Muscle layer of colon (tissue), 2 donors: ENCODE measurements around the gene MGAT3.

ENCODE experiments used
- H3K27ac ChIP-seq: one replicate; pipeline ENCODE4 v1.7.0; 2013; ENCODE audit warnings: low read depth, mild to moderate bottlenecking, low read length, moderate library complexity
- H3K27me3 ChIP-seq, 2 donors: one replicate each; pipeline ENCODE4 v1.7.0; 2013; ENCODE audit warnings: low read length in 2 of 2, mild to moderate bottlenecking in 2 of 2; ENCODE audit not compliant: insufficient read depth in 2 of 2, control insufficient read depth in 1 of 2
- H3K36me3 ChIP-seq: one replicate; pipeline ENCODE4 v1.7.0; 2013; ENCODE audit warnings: mild to moderate bottlenecking, low read length; ENCODE audit not compliant: insufficient read depth
- H3K4me1 ChIP-seq: one replicate; pipeline ENCODE4 v1.7.0; 2013; ENCODE audit warnings: mild to moderate bottlenecking, low read length; ENCODE audit not compliant: insufficient read depth
- H3K4me3 ChIP-seq, 2 donors: one replicate each; pipeline ENCODE4 v1.7.0; 2013; ENCODE audit warnings: low read length in 2 of 2, low read depth in 1 of 2, mild to moderate bottlenecking in 1 of 2, moderate library complexity in 1 of 2
- H3K9ac ChIP-seq: one replicate; pipeline ENCODE4 v1.7.0; 2013; ENCODE audit warnings: low read length
- H3K9me3 ChIP-seq: one replicate; pipeline ENCODE4 v1.7.0; 2013; ENCODE audit warnings: mild to moderate bottlenecking, low read length
- donor health status: abdominal sarcoma.
- donor health status: Adenocarcinoma of cecum.

MGAT3 gene

GRCh38 chr22:39439170-39439569 lies 17.6 kb upstream of the MGAT3 start:
- Histone ChIP-seq H3K9me3 (no peaks in the 10 kb centered on the region), H3K27me3 (peaks cover 0 to 14% of the 10 kb centered on the region in 2 donors), H3K4me1 (peaks cover 9% of the 10 kb centered on the region), H3K4me3 (no peak overlapping the region), H3K27ac (no peak overlapping the region), H3K9ac (no peak overlapping the region), H3K36me3 (no peaks in the 10 kb centered on the region)

GRCh38 chr22:39443398-39443797 lies 13.4 kb upstream of the MGAT3 start:
- Histone ChIP-seq H3K4me1 (no peaks in the 10 kb centered on the region), H3K36me3 (no peaks in the 10 kb centered on the region), H3K4me3 (no peak overlapping the region), H3K27me3 (peaks cover 0 to 21% of the 10 kb centered on the region in 2 donors), H3K9me3 (no peaks in the 10 kb centered on the region), H3K27ac (no peak overlapping the region), H3K9ac (no peak overlapping the region)

- Histone ChIP-seq H3K27me3 (peaks cover 0 to 15% of the 10 kb centered on the region in 2 donors), H3K4me3 (no peak overlapping the region), H3K27ac (no peak overlapping the region), H3K4me1 (no peaks in the 10 kb centered on the region), H3K9me3 (no peaks in the 10 kb centered on the region), H3K36me3 (no peaks in the 10 kb centered on the region), H3K9ac (no peak overlapping the region)
Measured at GRCh38 chr22:39444247-39444800, 12.5 kb upstream of the MGAT3 start.

- Histone ChIP-seq H3K9me3 (no peaks in the 10 kb centered on the region), H3K36me3 (no peaks in the 10 kb centered on the region), H3K4me1 (no peaks in the 10 kb centered on the region), H3K4me3 (no peak overlapping the region), H3K27me3 (peaks cover 0 to 15% of the 10 kb centered on the region in 2 donors), H3K27ac (no peak overlapping the region), H3K9ac (no peak overlapping the region)
Measured at GRCh38 chr22:39444937-39445465, 11.8 kb upstream of the MGAT3 start.

- no peak overlapping the region for H3K27ac ChIP-seq
- no peak overlapping the region for H3K4me3 ChIP-seq
- H3K9ac ChIP-seq = no peak overlapping the region
- H3K4me1 ChIP-seq = no peaks in the 10 kb centered on the region
- H3K36me3 ChIP-seq = no peaks in the 10 kb centered on the region
- peaks cover 0 to 12% of the 10 kb centered on the region in 2 donors for H3K27me3 ChIP-seq
- H3K9me3 ChIP-seq = no peaks in the 10 kb centered on the region
Measured at GRCh38 chr22:39445678-39446077, 11.1 kb upstream of the MGAT3 start.

- no peak overlapping the region for H3K27ac ChIP-seq
Measured at GRCh38 chr22:39446239-39446721, 10.5 kb upstream of the MGAT3 start.

GRCh38 chr22:39448205-39449054 lies 8.4 kb upstream of the MGAT3 start:
- no peaks in the 10 kb centered on the region for H3K4me1 ChIP-seq
- H3K9ac ChIP-seq = no peak overlapping the region
- H3K27ac ChIP-seq = no peak overlapping the region
- H3K9me3 ChIP-seq = no peaks in the 10 kb centered on the region
- no peaks in the 10 kb centered on the region for H3K36me3 ChIP-seq
- H3K4me3 ChIP-seq = no peak overlapping the region
- peaks cover 0 to 9% of the 10 kb centered on the region in 2 donors for H3K27me3 ChIP-seq

More at GRCh38 chr22:39446239-39446721, 10.5 kb upstream of the MGAT3 start:
- H3K4me3 ChIP-seq = no peak overlapping the region
- peaks cover 0 to 9% of the 10 kb centered on the region in 2 donors for H3K27me3 ChIP-seq
- no peaks in the 10 kb centered on the region for H3K36me3 ChIP-seq
- H3K9me3 ChIP-seq = no peaks in the 10 kb centered on the region
- no peak overlapping the region for H3K9ac ChIP-seq
- H3K4me1 ChIP-seq = no peaks in the 10 kb centered on the region

- Histone ChIP-seq H3K9me3 (no peaks in the 10 kb centered on the region), H3K27ac (no peak overlapping the region), H3K27me3 (peaks cover 0 to 9% of the 10 kb centered on the region in 2 donors), H3K9ac (no peak overlapping the region), H3K4me3 (no peak overlapping the region), H3K36me3 (no peaks in the 10 kb centered on the region), H3K4me1 (no peaks in the 10 kb centered on the region)
Measured at GRCh38 chr22:39449708-39450107, 7.1 kb upstream of the MGAT3 start.

GRCh38 chr22:39450258-39450955 lies 6.4 kb upstream of the MGAT3 start:
- no peak overlapping the region for H3K4me3 ChIP-seq
- H3K36me3 ChIP-seq = no peaks in the 10 kb centered on the region
- H3K27me3 ChIP-seq = peaks cover 0 to 8% of the 10 kb centered on the region in 2 donors
- no peaks in the 10 kb centered on the region for H3K4me1 ChIP-seq
- H3K9me3 ChIP-seq = no peaks in the 10 kb centered on the region
- no peak overlapping the region for H3K9ac ChIP-seq
- no peak overlapping the region for H3K27ac ChIP-seq

- Histone ChIP-seq H3K27ac (no peak overlapping the region), H3K9ac (no peak overlapping the region)
Measured at GRCh38 chr22:39452740-39453040, 4.1 kb upstream of the MGAT3 start.

GRCh38 chr22:39453765-39454378 lies 2.9 kb upstream of the MGAT3 start:
- Histone ChIP-seq H3K36me3 (no peaks in the 10 kb centered on the region), H3K4me1 (no peaks in the 10 kb centered on the region), H3K9me3 (no peaks in the 10 kb centered on the region), H3K9ac (no peak overlapping the region), H3K27me3 (peaks cover 10 to 23% of the 10 kb centered on the region in 2 donors), H3K27ac (no peak overlapping the region), H3K4me3 (no peak overlapping the region)

More at GRCh38 chr22:39452740-39453040, 4.1 kb upstream of the MGAT3 start:
- Histone ChIP-seq H3K9me3 (no peaks in the 10 kb centered on the region), H3K4me1 (no peaks in the 10 kb centered on the region), H3K36me3 (no peaks in the 10 kb centered on the region), H3K4me3 (no peak overlapping the region), H3K27me3 (peaks cover 0 to 11% of the 10 kb centered on the region in 2 donors)
